ENCODE results near the gene STRA8.

DNA sequence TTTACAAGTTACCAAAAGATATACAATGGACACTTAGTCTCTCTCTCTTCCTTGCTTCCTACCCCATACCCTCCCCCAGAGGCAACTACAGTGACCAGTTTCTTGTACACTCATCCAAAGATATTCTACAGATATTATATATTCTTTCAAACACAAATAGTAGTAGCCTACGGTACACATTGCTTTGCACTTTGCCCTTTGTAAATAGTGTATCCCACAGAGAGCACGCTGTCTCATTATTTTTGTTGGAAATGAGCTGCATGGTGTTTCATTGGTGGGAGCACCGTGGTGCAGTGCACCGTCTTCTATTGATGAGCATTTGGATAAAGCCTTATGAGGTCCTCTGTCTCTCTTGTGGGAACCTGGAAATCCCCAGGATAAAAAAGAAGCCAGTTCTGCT lies 24.2 kb downstream of the STRA8 start:
- TF ChIP-seq, protein P1, sequence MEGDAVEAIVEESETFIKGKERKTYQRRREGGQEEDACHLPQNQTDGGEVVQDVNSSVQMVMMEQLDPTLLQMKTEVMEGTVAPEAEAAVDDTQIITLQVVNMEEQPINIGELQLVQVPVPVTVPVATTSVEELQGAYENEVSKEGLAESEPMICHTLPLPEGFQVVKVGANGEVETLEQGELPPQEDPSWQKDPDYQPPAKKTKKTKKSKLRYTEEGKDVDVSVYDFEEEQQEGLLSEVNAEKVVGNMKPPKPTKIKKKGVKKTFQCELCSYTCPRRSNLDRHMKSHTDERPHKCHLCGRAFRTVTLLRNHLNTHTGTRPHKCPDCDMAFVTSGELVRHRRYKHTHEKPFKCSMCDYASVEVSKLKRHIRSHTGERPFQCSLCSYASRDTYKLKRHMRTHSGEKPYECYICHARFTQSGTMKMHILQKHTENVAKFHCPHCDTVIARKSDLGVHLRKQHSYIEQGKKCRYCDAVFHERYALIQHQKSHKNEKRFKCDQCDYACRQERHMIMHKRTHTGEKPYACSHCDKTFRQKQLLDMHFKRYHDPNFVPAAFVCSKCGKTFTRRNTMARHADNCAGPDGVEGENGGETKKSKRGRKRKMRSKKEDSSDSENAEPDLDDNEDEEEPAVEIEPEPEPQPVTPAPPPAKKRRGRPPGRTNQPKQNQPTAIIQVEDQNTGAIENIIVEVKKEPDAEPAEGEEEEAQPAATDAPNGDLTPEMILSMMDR (IDR thresholded peaks at IDR 0.05): no peak
- TF ChIP-seq EP300 (IDR thresholded peaks at IDR 0.05): no peak
- TF ChIP-seq POLR2A (IDR thresholded peaks at IDR 0.05; ENCODE audit: low read depth): no peak

Measured in esophagus muscularis mucosa (tissue), 4 donors.